Measurements from ENCODE around the gene TNFSF8. TPM values are rescaled to one million over a fixed set of nuclear protein-coding genes. Genes with fewer than 3 reads are reported as not detected.

TNFSF8 gene
- total RNA-seq (2014; rRNA removed; shearing (Covaris generic)) = not detected in 2 replicates
- polyA plus RNA-seq (2015; cell fraction: cytosol; rRNA removed) = not detected in 2 replicates
- 0.41 TPM in 1 of 2 replicates, not detected in the other for polyA plus RNA-seq (2015; cell fraction: nucleus; rRNA removed)

DNA sequence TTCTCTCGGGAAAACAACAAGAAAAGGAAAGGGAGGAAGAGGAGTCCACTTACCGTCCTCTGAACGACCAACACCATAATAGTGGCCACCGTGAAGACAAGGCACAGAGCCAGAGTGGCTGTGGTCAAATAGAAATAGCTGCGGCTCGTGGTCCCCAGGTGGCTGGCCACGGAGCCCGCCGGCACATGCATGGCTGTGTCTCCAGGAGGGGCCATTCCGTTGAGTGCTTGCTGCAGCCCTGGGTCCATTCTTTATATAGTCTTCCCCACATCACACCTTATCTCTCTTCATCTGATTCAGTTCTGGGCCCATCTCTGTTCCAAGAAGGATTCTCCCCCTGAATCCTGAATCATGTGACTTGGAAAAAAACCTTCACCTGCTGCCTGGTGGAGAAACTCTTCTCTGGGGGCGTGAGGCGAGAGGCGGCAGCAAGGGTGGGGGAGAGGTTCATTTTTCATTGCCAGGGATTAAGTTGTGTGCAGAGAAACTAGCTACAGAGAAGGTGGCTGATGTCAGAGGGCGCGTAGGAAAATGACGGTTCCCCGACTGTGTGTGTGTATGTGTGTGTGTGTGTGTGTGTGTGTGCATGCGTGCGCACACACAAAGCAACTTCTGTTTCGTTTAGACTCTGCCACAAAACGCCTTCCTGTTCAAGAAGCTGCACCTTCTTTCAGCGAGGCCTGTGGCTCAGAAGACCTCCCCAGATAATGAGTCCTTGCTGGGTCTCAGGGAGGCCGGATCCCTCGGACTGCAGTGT, at the start of gene TNFSF8:
TNFSF8 (minus strand) TSS at position 536 of the 757 bp plus-strand sequence; CDS start at position 248, 288 bp downstream.
- in situ Hi-C loops (cut with HindIII; ENCODE audit: low pct_unique_long_range_greater_than_20kb, low sequenced_read_pairs) = no loop called here
- DNase-seq (ENCODE audit: low read depth, low spot score) = peak; percentile 19

DNA sequence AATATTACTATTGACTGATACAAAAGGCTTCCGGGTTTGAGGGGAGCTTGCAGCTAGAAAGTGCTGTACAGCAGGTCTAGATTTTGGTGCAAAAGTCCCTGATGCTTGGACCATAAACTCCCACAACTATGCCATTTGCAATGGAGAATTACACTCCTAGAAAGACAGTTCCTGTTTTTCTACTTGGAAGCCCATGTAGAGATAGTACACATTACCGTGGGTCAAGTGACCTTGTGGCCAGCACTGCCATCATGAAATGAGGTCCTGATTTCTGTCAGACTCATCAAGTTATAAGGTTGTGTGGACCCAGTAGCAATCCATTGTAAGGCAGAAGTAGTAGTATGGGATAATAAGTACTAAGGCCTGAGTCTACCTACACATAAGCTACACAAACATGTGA, 42.8 kb upstream of the TNFSF8 start:
- DNase-seq (ENCODE audit: low read depth, low spot score) = no peak
- in situ Hi-C loops (cut with HindIII; ENCODE audit: low pct_unique_long_range_greater_than_20kb, low sequenced_read_pairs) = no loop called here

DNA sequence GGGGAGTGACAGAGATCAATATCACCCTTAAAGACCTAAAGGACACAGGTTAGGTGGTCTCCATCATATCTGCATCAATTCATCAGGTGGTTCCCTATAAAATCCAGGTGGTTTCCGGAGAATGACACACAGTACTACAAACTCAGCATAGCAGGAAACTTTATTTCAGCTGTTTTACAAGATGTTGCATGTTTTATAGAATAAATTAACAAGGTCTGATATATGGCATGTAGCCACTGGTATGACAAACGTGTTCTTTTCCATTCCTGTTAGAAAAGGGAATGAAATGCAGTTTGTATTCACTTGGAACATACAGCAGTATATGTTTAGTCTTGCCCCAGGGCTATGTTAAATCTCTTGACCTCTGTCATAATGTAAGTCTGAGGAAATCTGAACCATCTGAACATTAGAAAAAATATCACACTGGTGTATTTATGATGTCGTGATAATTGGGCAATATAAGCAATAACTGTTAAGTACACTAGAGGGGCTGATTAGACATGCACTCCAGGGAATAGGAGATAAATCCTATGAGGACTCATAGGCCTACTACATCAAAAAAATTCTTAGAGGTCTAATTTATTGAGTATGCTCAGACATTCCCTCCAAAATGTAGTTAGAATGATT, 42.2 kb upstream of the TNFSF8 start:
- in situ Hi-C loops (cut with HindIII; ENCODE audit: low pct_unique_long_range_greater_than_20kb, low sequenced_read_pairs) = no loop called here
- DNase-seq (ENCODE audit: low read depth, low spot score) = no peak

- in situ Hi-C loops (cut with HindIII; ENCODE audit: low pct_unique_long_range_greater_than_20kb, low sequenced_read_pairs) = no loop called here
- no peak for DNase-seq (ENCODE audit: low read depth, low spot score)
Observed at GRCh38 chr9:114969269-114969668, 38.9 kb upstream of the TNFSF8 start.

- in situ Hi-C loops (cut with HindIII; ENCODE audit: low pct_unique_long_range_greater_than_20kb, low sequenced_read_pairs) = no loop called here
Observed at GRCh38 chr9:114968671-114969070, 38.3 kb upstream of the TNFSF8 start.

DNA sequence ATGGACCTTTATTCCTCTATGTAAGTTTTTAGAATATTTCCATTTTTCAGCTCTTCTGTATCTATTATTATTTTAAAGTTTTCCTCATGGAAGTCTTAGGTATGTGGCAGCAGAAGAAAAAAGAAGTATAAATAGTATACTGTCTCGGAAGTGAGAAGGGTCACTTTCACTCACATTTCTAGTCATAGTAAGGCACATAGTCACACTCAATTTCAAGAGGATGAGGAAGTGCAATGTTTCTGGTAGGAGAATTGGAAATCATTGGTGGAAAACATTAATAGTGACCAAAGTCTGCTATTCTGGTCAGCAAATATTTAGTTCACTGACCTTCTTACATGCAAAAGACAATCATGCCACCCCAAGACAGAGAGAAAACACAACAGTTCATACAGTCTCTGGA, 35.2 kb upstream of the TNFSF8 start:
- in situ Hi-C loops (cut with HindIII; ENCODE audit: low pct_unique_long_range_greater_than_20kb, low sequenced_read_pairs) = no loop called here
- no peak for DNase-seq (ENCODE audit: low read depth, low spot score)

More at GRCh38 chr9:114968671-114969070, 38.3 kb upstream of the TNFSF8 start:
- no peak for DNase-seq (ENCODE audit: low read depth, low spot score)

GRCh38 chr9:114962809-114963208, 32.4 kb upstream of the TNFSF8 start:
- DNase-seq (ENCODE audit: low read depth, low spot score) = no peak
- in situ Hi-C loops (cut with HindIII; ENCODE audit: low pct_unique_long_range_greater_than_20kb, low sequenced_read_pairs) = no loop called here

DNA sequence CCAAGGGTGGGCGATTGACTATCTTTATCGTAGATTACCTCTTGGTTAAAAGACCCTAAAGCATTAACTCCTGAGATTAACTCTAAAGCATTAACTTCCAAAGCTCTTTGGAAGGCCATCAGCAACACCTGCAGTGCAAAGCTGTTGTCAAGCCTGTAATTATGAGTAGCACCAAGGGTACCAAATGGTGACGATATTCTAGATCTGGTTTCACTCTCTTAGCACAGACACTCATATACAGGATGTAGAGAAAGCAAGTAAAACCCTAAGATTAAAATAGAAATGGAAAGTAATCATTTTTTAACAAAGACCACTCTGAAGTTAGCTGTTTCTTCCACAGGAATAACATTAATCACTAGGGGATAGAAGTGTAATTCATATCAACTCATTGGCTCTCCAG, 29.9 kb upstream of the TNFSF8 start:
- DNase-seq (ENCODE audit: low read depth, low spot score) = no peak
- in situ Hi-C loops (cut with HindIII; ENCODE audit: low pct_unique_long_range_greater_than_20kb, low sequenced_read_pairs) = no loop called here

GRCh38 chr9:114958844-114959235, 28.4 kb upstream of the TNFSF8 start:
- no peak for DNase-seq (ENCODE audit: low read depth, low spot score)
- in situ Hi-C loops (cut with HindIII; ENCODE audit: low pct_unique_long_range_greater_than_20kb, low sequenced_read_pairs) = no loop called here

DNA sequence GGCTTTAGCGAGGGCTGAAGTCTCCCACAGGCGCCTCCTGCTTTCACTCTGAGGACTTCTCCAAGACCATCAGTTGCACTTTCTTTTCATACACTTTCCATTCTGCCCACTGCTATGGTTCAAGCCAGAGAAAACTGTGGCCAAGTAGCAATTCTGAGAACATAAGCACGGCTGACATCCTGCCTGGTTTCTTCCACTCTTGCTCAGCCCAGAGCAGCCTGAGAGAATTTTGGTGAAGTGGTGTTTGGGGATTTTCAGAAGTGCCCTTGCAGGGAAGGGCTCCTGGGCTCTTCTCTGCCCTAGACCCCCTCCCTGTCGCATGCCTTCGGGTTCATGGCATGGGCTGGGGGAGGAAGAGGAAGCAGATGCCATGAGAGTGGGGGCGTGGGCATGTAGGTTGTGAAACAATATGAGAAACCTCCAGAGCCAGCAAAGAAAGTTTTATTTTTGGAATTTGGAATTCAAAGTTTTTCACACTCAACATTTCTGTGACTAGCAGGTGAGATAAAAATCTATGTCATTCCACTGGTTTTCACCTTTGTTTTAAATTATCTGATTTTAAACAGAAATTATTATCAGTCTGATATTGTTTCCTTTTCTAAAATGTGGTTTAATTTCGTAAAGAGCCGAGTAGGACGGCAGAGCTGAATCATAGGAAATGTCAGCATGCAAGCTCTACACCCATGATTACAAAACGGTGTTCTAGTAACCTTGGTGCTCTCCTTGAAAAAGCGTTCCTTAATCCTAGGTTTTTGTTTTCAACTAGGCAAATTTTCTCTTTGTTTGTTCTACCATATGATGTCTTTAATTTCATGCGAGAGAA, 27.8 kb upstream of the TNFSF8 start:
- in situ Hi-C loops (cut with HindIII; ENCODE audit: low pct_unique_long_range_greater_than_20kb, low sequenced_read_pairs) = no loop called here
- no peak for DNase-seq (ENCODE audit: low read depth, low spot score)

DNA sequence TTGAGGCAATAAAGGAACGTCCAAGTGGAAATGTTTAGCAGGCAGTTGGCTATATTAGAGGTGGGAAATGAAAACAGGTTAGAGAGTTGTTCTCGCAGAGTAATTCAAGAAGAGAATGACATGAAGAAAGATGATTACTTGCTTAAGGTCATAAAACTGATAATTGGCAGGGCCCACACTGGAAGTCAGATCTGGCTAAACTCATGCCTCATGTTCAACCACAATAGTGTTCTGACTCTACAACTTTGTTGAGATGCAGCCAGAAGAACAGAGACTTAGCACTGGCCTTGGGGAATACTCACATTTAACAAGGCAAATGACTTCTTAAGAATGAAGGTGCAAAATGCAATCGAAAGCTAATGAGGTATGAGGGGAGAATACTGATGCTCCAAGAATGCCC, 27.2 kb upstream of the TNFSF8 start:
- DNase-seq (ENCODE audit: low read depth, low spot score) = no peak
- in situ Hi-C loops (cut with HindIII; ENCODE audit: low pct_unique_long_range_greater_than_20kb, low sequenced_read_pairs) = no loop called here

DNA sequence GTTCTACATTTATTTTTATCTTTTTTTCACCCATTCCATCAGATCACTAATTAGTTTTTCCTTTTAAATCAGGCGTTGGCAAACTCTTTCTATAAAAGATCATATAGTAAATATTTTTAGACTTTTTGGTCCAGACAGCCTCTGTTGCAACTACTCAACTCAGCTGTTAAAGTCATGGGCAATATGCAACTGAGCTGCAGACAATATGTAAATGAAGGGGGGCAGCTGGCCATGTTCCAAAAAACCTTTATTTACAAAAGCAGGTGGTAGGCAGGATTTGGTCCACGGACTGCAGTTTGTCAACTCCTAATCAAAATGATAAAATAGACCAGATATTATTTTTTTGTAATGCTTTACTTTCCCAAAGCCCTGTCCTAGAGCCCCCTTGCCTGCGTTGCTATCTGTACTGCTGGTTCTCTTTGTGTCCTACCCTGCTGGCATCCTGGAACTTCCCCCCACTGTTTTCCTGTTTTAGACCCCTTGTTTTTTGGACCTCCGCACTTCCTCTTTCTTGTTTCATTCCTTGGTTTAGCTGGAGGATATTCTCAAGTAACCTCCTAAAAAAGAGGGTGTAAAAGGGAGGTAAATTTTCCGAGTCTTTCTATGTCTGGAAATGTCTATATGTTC, 24.7 kb upstream of the TNFSF8 start:
- in situ Hi-C loops (cut with HindIII; ENCODE audit: low pct_unique_long_range_greater_than_20kb, low sequenced_read_pairs) = no loop called here
- no peak for DNase-seq (ENCODE audit: low read depth, low spot score)

GRCh38 chr9:114953959-114954358, 23.6 kb upstream of the TNFSF8 start:
- in situ Hi-C loops (cut with HindIII; ENCODE audit: low pct_unique_long_range_greater_than_20kb, low sequenced_read_pairs) = no loop called here
- no peak for DNase-seq (ENCODE audit: low read depth, low spot score)

DNA sequence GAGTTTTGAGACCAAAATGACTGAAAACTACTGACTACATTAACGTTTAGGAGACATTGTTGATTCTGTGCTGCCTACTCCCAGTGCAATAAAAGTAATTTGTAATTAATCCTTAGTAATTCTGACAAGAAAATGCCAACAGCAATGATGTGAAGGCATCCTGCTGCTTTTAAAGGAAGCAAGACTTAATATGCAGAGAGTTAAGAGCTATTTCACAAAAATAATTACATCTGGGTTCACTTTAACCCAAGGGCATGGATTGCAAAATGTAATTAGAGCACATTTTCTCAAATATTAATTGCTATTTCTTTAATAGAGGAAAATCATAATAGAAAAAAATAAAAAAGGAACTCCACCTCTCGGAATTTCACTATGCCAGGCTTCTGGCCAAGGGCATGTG, 22.7 kb upstream of the TNFSF8 start:
- in situ Hi-C loops (cut with HindIII; ENCODE audit: low pct_unique_long_range_greater_than_20kb, low sequenced_read_pairs) = no loop called here
- DNase-seq (ENCODE audit: low read depth, low spot score) = no peak

DNA sequence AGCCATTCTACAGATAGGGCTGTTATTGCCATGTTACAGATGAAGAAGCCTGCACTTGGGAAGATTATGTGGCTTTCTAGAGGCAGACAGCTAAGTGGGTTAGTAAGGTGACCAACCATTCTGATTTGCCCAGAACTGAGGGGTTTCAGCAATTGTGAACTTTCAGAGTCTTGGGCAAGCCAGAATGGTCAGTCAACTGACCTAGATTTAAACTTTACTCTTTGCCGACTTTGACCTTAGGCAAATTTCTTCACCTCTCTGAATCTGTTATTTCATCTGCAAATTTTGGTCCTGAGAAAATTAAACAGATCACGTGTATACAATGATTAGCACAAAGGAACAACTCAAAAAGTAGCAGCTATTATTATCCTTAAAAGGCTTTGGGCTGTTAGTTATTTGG, 20.4 kb upstream of the TNFSF8 start:
- in situ Hi-C loops (cut with HindIII; ENCODE audit: low pct_unique_long_range_greater_than_20kb, low sequenced_read_pairs) = no loop called here
- DNase-seq (ENCODE audit: low read depth, low spot score) = no peak

DNA sequence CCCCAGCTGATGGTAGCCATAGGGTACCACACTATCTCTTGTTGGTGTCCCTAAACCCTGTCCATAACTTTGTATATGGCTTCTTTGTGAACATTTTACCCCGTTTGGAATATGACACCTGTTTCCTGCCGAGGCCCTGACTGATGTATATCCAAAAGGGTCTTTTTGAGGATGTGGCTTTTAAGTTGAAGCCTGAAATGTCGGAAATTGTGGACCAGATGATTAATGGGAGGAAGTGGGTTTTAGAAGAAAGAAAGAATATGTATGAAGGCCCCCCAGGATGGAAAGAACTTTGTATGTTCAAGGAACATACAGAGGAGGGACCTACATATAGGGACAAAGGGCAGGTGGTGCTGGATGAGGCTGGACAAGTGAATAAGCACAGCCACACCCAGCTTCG, 16.7 kb upstream of the TNFSF8 start:
- in situ Hi-C loops (cut with HindIII; ENCODE audit: low pct_unique_long_range_greater_than_20kb, low sequenced_read_pairs) = no loop called here
- DNase-seq (ENCODE audit: low read depth, low spot score) = no peak

DNA sequence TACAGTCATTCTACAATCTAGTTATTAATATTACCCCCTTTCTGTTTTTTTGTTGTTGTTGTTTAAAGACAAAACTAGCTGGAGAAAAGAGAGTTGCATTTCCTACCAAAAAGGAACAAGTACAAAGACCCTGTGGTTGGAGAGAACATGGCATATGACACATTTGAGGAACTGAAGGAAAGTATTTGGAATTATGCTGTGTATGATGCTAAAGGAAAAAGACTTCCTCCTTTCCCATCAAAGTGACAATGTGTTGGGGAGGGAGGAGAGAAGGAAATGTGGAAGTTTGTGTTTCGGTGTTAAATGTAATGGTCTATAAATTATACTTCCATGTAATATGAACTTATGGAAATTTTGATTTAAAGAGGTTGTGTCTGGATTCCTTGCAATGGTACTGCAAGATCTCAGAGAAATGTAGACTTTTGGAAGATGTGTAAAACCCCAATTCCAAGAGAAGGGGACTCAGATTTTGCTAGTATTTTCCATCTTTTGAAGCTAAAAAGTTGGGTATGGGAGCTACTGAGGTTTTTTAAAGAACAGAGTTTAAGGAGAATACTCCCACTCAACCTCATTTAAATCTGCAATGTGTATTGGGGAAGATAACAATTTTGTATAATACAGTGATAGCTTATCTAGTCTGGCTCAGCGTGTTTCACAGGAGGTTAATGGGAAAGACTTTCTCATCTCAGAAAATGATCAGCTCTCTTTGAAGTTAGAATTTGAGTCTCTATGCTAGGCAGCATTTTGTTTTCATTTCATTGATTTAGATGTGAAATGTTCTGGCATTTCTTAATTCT, 15.4 kb upstream of the TNFSF8 start:
- in situ Hi-C loops (cut with HindIII; ENCODE audit: low pct_unique_long_range_greater_than_20kb, low sequenced_read_pairs) = no loop called here
- no peak for DNase-seq (ENCODE audit: low read depth, low spot score)
